Epithelial cell of proximal tubule (primary cell): ENCODE results near the gene A2ML1. TPM values are rescaled to one million over a fixed set of nuclear protein-coding genes. Genes with fewer than 3 reads are reported as not detected.
A peak's percentile ranks its signal among the peaks of the same experiment; 100 is the strongest.
"Not testable (repeated sequence)": the region's sequence is repeated elsewhere in the genome, so short reads cannot be mapped to it uniquely, and the experiment has no call there.

Experiments
- DNase-seq: peaks from one replicate; pipeline ENCODE4 v3.0.0-alpha.2; 2011; ENCODE audit warnings: low read depth
- H3K4me3 ChIP-seq: 2 replicates; pipeline ENCODE4 v1.5.1; 2011; ENCODE audit warnings: low read depth, mild to moderate bottlenecking, low read length
- CTCF ChIP-seq: conservative IDR thresholded peaks from 2 replicates; pipeline ENCODE4 v1.5.1; 2012; ENCODE audit warnings: low read depth, mild to moderate bottlenecking, low read length
- total RNA-seq: library from RNA; depleted of rRNA; stranded (reverse); fragments of >200 nt; gene quantifications from 2 replicates; pipeline ENCODE4 v1.2.3, GENCODE V29; 2015

Gene A2ML1
- total RNA-seq, 1 donor from 2014 or later = not detected

- no peak for TF ChIP-seq CTCF
- no peak for DNase-seq
- no peak overlapping the region for H3K4me3 ChIP-seq
Observed at GRCh38 chr12:8846305-8846704, 23.9 kb downstream of the A2ML1 start.

GRCh38 chr12:8847435-8847834 is 25.0 kb downstream of the A2ML1 start:
- no peak overlapping the region for H3K4me3 ChIP-seq
- TF ChIP-seq CTCF = no peak
- DNase-seq = no peak

GRCh38 chr12:8849876-8850275 is 27.5 kb downstream of the A2ML1 start:
- no peak for TF ChIP-seq CTCF
- no peak for DNase-seq
- no peak overlapping the region for H3K4me3 ChIP-seq

- no peak for TF ChIP-seq CTCF
- DNase-seq = no peak
Observed at GRCh38 chr12:8852119-8852518, 29.7 kb downstream of the A2ML1 start.

GRCh38 chr12:8855891-8856290 is 33.5 kb downstream of the A2ML1 start:
- no peak overlapping the region for H3K4me3 ChIP-seq
- no peak for TF ChIP-seq CTCF
- no peak for DNase-seq

More at GRCh38 chr12:8852119-8852518, 29.7 kb downstream of the A2ML1 start:
- no peak overlapping the region for H3K4me3 ChIP-seq

- H3K4me3 ChIP-seq = not testable (repeated sequence)
Observed at GRCh38 chr12:8859448-8859847, 37.0 kb downstream of the A2ML1 start.

GRCh38 chr12:8860165-8860961 is 37.9 kb downstream of the A2ML1 start:
- peak; percentile 7 for DNase-seq
- TF ChIP-seq CTCF = peak; percentile 80
- H3K4me3 ChIP-seq = no peak overlapping the region

More at GRCh38 chr12:8859448-8859847, 37.0 kb downstream of the A2ML1 start:
- not testable (repeated sequence) for DNase-seq
